Chondrocyte (in vitro differentiated cells): ENCODE results near the gene TKFC. TPM values are rescaled to one million over a fixed set of nuclear protein-coding genes. Genes with fewer than 3 reads are reported as not detected.

ENCODE experiments used
- DNase-seq: peaks from one replicate; pipeline ENCODE4 v3.0.0; 2021; ENCODE audit warnings: mixed read lengths, low spot score
- H3K27ac Mint-ChIP-seq: one replicate; pipeline ENCODE4 v1.8.0; 2021; ENCODE audit warnings: mild to moderate bottlenecking, moderate library complexity, mixed read lengths; ENCODE audit not compliant: unreplicated experiment
- H3K27me3 Mint-ChIP-seq: 2 replicates; pipeline ENCODE4 v1.8.0; 2021; ENCODE audit warnings: low read depth, mixed read lengths
- H3K36me3 Mint-ChIP-seq: 2 replicates; pipeline ENCODE4 v1.8.0; 2021; ENCODE audit warnings: low read depth, mixed read lengths
- H3K4me1 Mint-ChIP-seq: 2 replicates; pipeline ENCODE4 v1.8.0; 2021; ENCODE audit warnings: low read depth, mild to moderate bottlenecking, mixed read lengths
- H3K4me3 Mint-ChIP-seq: one replicate; pipeline ENCODE4 v1.8.0; 2021; ENCODE audit warnings: mild to moderate bottlenecking, moderate library complexity, mixed read lengths; ENCODE audit not compliant: unreplicated experiment
- H3K9me3 Mint-ChIP-seq: 2 replicates; pipeline ENCODE4 v1.8.0; 2021; ENCODE audit warnings: low read depth, mixed read lengths
- CTCF ChIP-seq: fragments of 200-600 bp; sonication (generic); IDR thresholded peaks from 2 replicates; pipeline ENCODE4 v1.5.0; 2021; ENCODE audit warnings: antibody characterized with exemption, mild to moderate bottlenecking, moderate library complexity
- total RNA-seq: library from RNA; stranded (reverse); gene quantifications from 3 replicates; pipeline ENCODE4 v1.2.1, GENCODE V29; 2021

TKFC gene
- total RNA-seq, 1 donor from 2014 or later, result 32.2 TPM

GRCh38 chr11:61336171-61336935, 3.3 kb downstream of the TKFC start:
- Mint-ChIP-seq H3K4me1 (peaks cover 21% of the 10 kb centered on the region), H3K27me3 (no peaks in the 10 kb centered on the region), H3K36me3 (peaks cover 6% of the 10 kb centered on the region), H3K27ac (no peak overlapping the region), H3K4me3 (no peak overlapping the region), H3K9me3 (no peaks in the 10 kb centered on the region)
- TF ChIP-seq CTCF, result peak; percentile 96
- DNase-seq, result no peak

GRCh38 chr11:61337706-61338470, 4.9 kb downstream of the TKFC start:
- Mint-ChIP-seq H3K9me3 (no peaks in the 10 kb centered on the region), H3K4me3 (no peak overlapping the region), H3K27me3 (no peaks in the 10 kb centered on the region), H3K27ac (no peak overlapping the region), H3K4me1 (peaks cover 11% of the 10 kb centered on the region), H3K36me3 (peaks cover 10% of the 10 kb centered on the region)
- no peak for DNase-seq
- no peak for TF ChIP-seq CTCF

- no peak for TF ChIP-seq CTCF
- H3K4me1 Mint-ChIP-seq, result peaks cover 4% of the 10 kb centered on the region
- no peaks in the 10 kb centered on the region for H3K27me3 Mint-ChIP-seq
- no peak overlapping the region for H3K27ac Mint-ChIP-seq
- no peak overlapping the region for H3K4me3 Mint-ChIP-seq
- H3K36me3 Mint-ChIP-seq, result peaks cover 10% of the 10 kb centered on the region
- H3K9me3 Mint-ChIP-seq, result no peaks in the 10 kb centered on the region
- no peak for DNase-seq
Observed at GRCh38 chr11:61338783-61339489, 5.9 kb downstream of the TKFC start.

GRCh38 chr11:61339490-61339878, 6.5 kb downstream of the TKFC start:
- Mint-ChIP-seq H3K4me1 (no peaks in the 10 kb centered on the region), H3K4me3 (no peak overlapping the region), H3K9me3 (no peaks in the 10 kb centered on the region), H3K27me3 (no peaks in the 10 kb centered on the region), H3K27ac (no peak overlapping the region), H3K36me3 (peaks cover 10% of the 10 kb centered on the region)
- no peak for DNase-seq
- no peak for TF ChIP-seq CTCF

- H3K4me3 Mint-ChIP-seq, result no peak overlapping the region
- no peaks in the 10 kb centered on the region for H3K27me3 Mint-ChIP-seq
- no peak for DNase-seq
- no peak overlapping the region for H3K27ac Mint-ChIP-seq
- no peaks in the 10 kb centered on the region for H3K4me1 Mint-ChIP-seq
- no peak for TF ChIP-seq CTCF
- peaks cover 10% of the 10 kb centered on the region for H3K36me3 Mint-ChIP-seq
- H3K9me3 Mint-ChIP-seq, result no peaks in the 10 kb centered on the region
Observed at GRCh38 chr11:61340979-61341378, 8.0 kb downstream of the TKFC start.
